SU-DHL-6 (cell line): ENCODE results near the gene HEATR5A.
"Not testable (repeated sequence)": the region's sequence is repeated elsewhere in the genome, so short reads cannot be mapped to it uniquely, and the experiment has no call there.

ENCODE experiments used
- H2AFZ ChIP-seq: fragments of 200-600 bp; sonication (generic); 2 replicates; pipeline ENCODE4 v1.6.1; 2014; ENCODE audit warnings: low read depth, mild to moderate bottlenecking, moderate library complexity, mixed read lengths, antibody characterized with exemption, low read length; ENCODE audit not compliant: severe bottlenecking
- H3F3A ChIP-seq: fragments of 200-600 bp; shearing (Covaris generic); 2 replicates; pipeline ENCODE4 v1.6.0; 2016; ENCODE audit warnings: antibody characterized with exemption, mild to moderate bottlenecking; ENCODE audit not compliant: insufficient read depth
- H3K27ac ChIP-seq: fragments of 200-600 bp; sonication (generic); 2 replicates; pipeline ENCODE4 v1.5.1; 2016; ENCODE audit warnings: low read depth, mild to moderate bottlenecking, low read length, moderate library complexity, mixed read lengths
- H3K27me3 ChIP-seq: fragments of 200-600 bp; sonication (generic), shearing (Covaris generic); 2 replicates; pipeline ENCODE4 v1.6.0; 2014; ENCODE audit warnings: mild to moderate bottlenecking, low read length
- H3K36me3 ChIP-seq: fragments of 200-600 bp; sonication (generic); 2 replicates; pipeline ENCODE4 v1.6.1; 2014; ENCODE audit warnings: mild to moderate bottlenecking, low read length, mixed read lengths
- H3K4me2 ChIP-seq: fragments of 300-600, 200-600 bp; shearing (Covaris generic), sonication (generic); 2 replicates; pipeline ENCODE4 v1.6.0; 2014; ENCODE audit warnings: low read length, low read depth, mild to moderate bottlenecking; ENCODE audit not compliant: poor library complexity, severe bottlenecking
- H3K4me3 ChIP-seq: fragments of 200-600 bp; sonication (generic); 2 replicates; pipeline ENCODE4 v1.5.1; 2014; ENCODE audit warnings: antibody characterized with exemption, low read length, mild to moderate bottlenecking, mixed read lengths; ENCODE audit not compliant: insufficient read depth, poor library complexity, severe bottlenecking
- H3K79me2 ChIP-seq: fragments of 200-600 bp; sonication (generic); 2 replicates; pipeline ENCODE4 v1.6.1; 2014; ENCODE audit warnings: mild to moderate bottlenecking, low read length, moderate library complexity; ENCODE audit not compliant: insufficient read depth
- H3K9ac ChIP-seq: fragments of 200-600 bp; sonication (generic); 2 replicates; pipeline ENCODE4 v1.7.0; 2014; ENCODE audit warnings: mild to moderate bottlenecking, low read length
- H3K9me2 ChIP-seq: fragments of 200-600 bp; sonication (generic); replicated peaks from 2 replicates; pipeline ENCODE4 v1.6.1; 2014; ENCODE audit warnings: low read length; ENCODE audit not compliant: insufficient read depth
- H3K9me3 ChIP-seq: fragments of 200-600 bp; sonication (generic); 2 replicates; pipeline ENCODE4 v1.6.1; 2014; ENCODE audit warnings: low read length, mixed read lengths; ENCODE audit not compliant: insufficient read depth
- H4K20me1 ChIP-seq: fragments of 200-600 bp; sonication (generic); 2 replicates; pipeline ENCODE4 v1.6.1; 2014; ENCODE audit warnings: low read depth, mild to moderate bottlenecking, antibody characterized with exemption, low read length, moderate library complexity, mixed read lengths
- EZH2phosphoT487 ChIP-seq: fragments of 200-600 bp; sonication (generic), shearing (Covaris generic); conservative IDR thresholded peaks from 2 replicates; pipeline ENCODE4 v1.6.1; 2018; ENCODE audit warnings: mild to moderate bottlenecking, antibody characterized with exemption, low read length, moderate library complexity, mixed read lengths
- TF ChIP-seq, protein P1 (sequence below): fragments of 200-600 bp; sonication (generic); IDR thresholded peaks from one replicate; pipeline ENCODE4 v1.5.1; 2017; ENCODE audit warnings: antibody characterized with exemption, mild to moderate bottlenecking, low read length, moderate library complexity; ENCODE audit not compliant: insufficient read depth, poor library complexity, severe bottlenecking

Gene HEATR5A

DNA sequence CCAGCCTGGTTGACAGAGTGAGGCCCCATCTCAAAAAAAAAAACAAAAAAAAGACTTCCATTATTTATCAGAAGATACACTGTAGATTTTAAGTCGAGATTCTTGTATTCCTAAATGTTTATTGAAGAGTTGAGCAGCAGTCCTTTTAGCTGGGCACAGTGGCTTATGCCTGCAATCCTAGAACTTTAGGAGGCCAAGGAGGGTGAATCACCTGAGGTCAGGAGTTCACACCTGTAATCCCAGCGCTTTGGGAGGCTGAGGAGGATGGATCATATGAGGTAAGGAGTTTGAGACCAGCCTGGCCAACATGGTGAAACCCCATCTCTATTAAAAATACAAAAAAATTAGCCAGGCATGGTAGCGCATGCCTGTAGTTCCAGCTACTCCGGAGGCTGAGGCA, 57.6 kb downstream of the HEATR5A start:
- Histone ChIP-seq H3K9me3 (no peaks in the 10 kb centered on the region), H2AFZ (no peak overlapping the region), H3K79me2 (no peaks in the 10 kb centered on the region), H3K36me3 (no peaks in the 10 kb centered on the region), H3K9ac (no peak overlapping the region), H3K27ac (no peak overlapping the region), H3K4me2 (no peak overlapping the region), H4K20me1 (no peaks in the 10 kb centered on the region), H3K9me2 (no peaks in the 10 kb centered on the region), H3F3A (no peaks in the 10 kb centered on the region), H3K27me3 (no peaks in the 10 kb centered on the region), H3K4me3 (no peak overlapping the region)
- no peak for TF ChIP-seq EZH2phosphoT487
- TF ChIP-seq, protein P1, sequence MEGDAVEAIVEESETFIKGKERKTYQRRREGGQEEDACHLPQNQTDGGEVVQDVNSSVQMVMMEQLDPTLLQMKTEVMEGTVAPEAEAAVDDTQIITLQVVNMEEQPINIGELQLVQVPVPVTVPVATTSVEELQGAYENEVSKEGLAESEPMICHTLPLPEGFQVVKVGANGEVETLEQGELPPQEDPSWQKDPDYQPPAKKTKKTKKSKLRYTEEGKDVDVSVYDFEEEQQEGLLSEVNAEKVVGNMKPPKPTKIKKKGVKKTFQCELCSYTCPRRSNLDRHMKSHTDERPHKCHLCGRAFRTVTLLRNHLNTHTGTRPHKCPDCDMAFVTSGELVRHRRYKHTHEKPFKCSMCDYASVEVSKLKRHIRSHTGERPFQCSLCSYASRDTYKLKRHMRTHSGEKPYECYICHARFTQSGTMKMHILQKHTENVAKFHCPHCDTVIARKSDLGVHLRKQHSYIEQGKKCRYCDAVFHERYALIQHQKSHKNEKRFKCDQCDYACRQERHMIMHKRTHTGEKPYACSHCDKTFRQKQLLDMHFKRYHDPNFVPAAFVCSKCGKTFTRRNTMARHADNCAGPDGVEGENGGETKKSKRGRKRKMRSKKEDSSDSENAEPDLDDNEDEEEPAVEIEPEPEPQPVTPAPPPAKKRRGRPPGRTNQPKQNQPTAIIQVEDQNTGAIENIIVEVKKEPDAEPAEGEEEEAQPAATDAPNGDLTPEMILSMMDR = no peak

DNA sequence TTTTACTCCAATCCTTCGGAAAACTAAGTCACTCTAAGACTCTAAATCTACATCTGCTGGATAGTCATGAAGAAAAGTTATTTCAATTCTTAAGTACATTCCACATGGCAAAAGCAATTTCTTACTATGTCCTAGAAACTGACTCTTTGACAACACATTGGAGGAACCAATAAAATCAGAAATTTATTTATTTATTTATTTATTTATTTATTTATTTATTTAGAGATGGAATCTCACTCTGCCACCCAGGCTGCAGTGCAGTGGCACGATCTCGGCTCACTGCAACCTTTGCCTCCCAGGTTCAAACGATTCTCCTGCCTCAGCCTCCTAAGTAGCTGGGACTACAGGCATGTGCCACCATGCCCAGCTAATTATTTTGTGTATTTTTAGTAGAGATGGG, 58.6 kb downstream of the HEATR5A start:
- H2AFZ ChIP-seq, H3K9me3 ChIP-seq, H3K36me3 ChIP-seq, H3F3A ChIP-seq, H3K79me2 ChIP-seq, H3K9ac ChIP-seq, H3K9me2 ChIP-seq, H3K4me2 ChIP-seq, H3K4me3 ChIP-seq, H3K27ac ChIP-seq, H3K27me3 ChIP-seq, H4K20me1 ChIP-seq: not testable (repeated sequence)

DNA sequence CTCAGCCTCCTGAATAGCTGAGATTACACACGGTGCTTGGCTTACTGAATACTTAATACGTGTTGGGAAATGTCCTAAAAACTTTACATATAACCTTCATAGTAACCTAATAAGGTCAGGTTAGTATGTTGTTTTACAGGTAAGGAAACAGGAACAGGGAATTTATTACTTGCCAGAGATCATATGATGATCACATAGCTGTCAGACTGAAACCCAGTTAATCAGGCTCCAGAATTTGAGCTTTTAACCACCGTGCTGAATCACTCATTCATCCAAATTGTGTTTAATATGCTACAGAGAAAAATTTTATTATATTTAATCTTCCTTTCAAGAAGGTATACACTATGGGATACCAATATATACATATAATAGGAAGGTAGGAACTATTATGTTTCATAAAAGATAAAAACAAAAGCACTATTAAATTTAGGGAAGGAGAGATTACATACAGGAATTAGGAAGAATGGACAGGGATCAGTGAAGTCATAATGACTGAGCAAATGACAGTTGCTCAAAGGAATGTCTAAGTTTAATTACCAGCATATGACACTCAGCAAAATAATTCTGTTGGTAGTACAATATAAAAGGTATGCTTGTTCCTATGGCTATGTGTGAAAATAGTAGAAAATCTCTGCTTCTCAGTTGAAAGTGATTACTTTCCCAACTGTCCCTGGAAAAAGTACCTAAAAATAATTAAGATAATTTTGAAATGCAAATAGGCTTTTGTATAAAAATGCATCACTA, 59.3 kb downstream of the HEATR5A start:
- Histone ChIP-seq H3K4me3 (no peak overlapping the region), H3K27me3 (no peaks in the 10 kb centered on the region)

DNA sequence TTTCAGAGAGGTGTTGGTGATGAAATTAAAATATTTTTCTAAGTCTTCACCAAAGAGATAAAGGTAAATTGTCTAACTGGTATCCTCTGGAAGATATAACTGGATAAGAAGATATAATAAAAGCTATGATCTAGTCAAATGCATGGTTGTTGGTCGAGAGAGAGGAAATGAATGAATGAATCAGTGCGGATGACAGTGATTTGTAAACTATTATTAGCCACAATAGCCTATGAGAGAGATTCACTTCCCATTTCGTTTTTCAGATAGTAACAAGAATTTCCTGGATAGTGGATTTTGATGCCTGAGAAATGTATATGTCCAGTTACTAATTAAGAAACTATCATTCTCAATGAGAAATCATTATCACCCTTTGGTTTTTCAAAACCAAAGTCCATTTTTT, 63.1 kb downstream of the HEATR5A start:
- Histone ChIP-seq H3F3A (no peaks in the 10 kb centered on the region), H4K20me1 (no peaks in the 10 kb centered on the region), H3K9me2 (no peaks in the 10 kb centered on the region), H2AFZ (no peak overlapping the region), H3K9ac (no peak overlapping the region), H3K36me3 (no peaks in the 10 kb centered on the region), H3K4me2 (no peak overlapping the region), H3K27ac (no peak overlapping the region), H3K9me3 (no peaks in the 10 kb centered on the region), H3K27me3 (no peaks in the 10 kb centered on the region), H3K79me2 (no peaks in the 10 kb centered on the region), H3K4me3 (no peak overlapping the region)
- TF ChIP-seq EZH2phosphoT487 = no peak
- TF ChIP-seq, protein P1 = no peak

More for the DNA sequence above, 59.3 kb downstream of the HEATR5A start:
- H3K79me2 ChIP-seq = no peaks in the 10 kb centered on the region
- H3K4me2 ChIP-seq = no peak overlapping the region
- H3K9me3 ChIP-seq = no peaks in the 10 kb centered on the region
- no peak overlapping the region for H3K27ac ChIP-seq
- no peaks in the 10 kb centered on the region for H3K9me2 ChIP-seq
- no peaks in the 10 kb centered on the region for H3F3A ChIP-seq
- H2AFZ ChIP-seq = no peak overlapping the region
- TF ChIP-seq, protein P1 = no peak
- TF ChIP-seq EZH2phosphoT487 = no peak
- no peaks in the 10 kb centered on the region for H3K36me3 ChIP-seq
- no peaks in the 10 kb centered on the region for H4K20me1 ChIP-seq
- no peak overlapping the region for H3K9ac ChIP-seq
